NCI-H82 (cell line): ENCODE measurements around the gene ATG2A.

Source experiments
- DNase-seq: peaks from one replicate; lab custom pipeline; 2025; lab: John Stamatoyannopoulos, UW

Gene ATG2A

DNA sequence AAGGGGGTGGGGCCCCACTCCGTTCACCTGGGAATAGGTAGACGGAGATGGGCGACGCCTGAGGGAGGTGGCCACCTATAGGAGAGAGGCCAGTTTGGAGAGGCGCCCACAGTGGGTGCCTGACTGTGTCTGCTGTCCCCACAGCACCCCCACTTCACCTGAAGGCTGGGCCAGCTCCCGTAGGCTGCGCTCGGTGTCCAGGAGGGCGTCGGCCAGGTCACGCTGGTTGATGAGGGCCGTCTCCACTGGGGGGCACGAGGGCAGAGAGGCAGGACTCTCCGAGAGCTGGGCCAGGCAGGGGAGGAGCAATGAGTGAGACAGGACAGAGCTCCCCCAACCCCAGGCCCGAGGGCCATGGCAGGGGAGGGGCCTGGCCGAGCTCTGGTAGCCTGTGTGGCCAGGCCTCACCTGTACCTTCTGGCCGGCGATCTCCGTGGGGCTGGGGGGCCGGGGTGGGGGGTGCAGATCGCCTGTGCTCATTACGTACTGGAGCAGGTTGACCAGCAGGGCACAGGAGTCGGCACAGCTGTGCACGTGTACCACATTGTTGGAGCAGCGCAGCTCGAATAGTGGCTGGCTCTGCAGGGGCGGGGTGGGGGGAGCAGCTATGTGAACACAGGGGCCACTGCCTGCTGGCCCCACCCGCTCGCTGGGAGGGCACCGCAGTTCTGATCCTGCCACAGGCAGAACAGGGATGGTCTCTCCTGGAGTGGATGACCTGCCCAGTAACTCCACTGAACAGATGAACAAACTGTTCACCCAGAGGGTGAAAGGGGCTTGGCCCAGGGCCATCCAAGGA, 14.7 kb downstream of the ATG2A start:
- DNase-seq, result no peak

DNA sequence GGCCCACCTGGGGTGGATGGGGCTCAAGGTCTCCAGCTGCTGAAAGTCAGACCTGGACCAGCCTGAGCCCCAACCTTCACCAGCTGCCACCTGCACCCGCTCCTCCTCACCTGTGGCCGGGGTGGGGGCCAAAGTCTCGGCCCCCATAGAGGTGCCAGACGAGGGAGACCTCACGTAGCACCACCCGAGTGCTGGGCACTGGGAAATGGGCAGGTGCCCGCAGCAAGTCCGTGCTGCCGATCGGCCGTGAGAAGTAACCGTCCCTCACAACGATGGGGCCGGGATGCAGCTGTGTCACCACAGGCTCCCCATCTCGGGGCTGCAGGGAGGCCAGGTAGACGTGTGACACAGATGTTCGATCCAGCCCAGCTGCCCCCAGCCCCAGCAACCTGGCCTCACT, 16.2 kb downstream of the ATG2A start:
- DNase-seq, result no peak

DNA sequence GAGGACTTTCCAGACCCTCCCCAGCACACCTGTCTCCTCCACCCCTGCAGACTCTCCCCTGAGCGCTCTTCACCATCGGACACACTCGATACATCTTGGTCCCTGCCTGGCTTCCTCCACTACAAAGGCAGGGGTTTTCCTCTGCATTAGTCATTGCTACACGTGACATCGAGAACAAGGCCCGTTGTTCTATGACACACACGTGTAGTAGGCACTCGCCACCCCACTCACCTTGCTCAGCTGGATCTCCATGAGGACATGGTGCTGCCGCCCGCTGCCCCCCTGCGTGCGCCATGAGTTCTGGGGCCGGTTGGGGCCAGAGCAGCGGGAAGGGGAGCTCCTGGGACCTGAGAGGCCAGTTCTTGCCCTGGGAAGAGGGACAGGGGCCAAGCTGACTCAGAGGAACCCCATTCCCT, 16.7 kb downstream of the ATG2A start:
- DNase-seq, result no peak

DNA sequence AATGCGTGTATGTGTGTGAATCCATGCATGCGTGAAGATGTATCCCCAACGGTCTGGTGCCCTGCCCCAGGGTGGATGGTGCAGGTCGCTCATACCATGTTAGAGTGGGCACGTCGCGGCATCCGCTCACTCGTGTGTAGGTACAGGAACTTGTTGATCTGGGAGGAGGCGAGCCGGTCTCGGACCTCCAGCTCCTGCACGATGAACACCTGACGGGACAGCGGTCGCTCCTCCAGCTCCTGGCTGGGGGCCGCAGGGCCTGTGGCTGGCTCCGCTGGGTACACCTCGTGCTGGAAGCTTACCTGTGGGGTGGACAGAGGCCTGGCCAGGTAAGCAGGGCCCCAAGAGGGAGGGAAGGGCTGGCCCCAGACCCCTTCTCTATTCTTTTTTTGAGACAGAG, 18.5 kb downstream of the ATG2A start:
- DNase-seq, result no peak

DNA sequence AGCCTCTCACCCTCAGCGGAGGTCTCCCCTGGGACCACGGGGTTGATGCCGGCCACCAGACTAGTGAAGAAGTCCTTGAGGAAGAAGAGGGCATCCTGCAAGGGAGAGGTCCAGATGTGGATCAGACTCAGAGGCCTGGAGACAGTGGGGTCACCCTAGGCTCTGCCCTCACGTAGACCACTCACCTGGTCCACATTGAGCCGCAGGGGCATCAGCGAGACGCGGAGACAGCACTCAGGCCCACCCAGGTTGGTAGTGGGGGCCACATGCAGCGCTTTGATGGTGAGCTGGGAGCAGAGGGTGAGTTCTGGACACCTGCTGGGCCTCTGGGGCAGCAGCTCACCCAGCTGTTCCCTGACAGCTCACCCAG, 18.9 kb downstream of the ATG2A start:
- no peak for DNase-seq

DNA sequence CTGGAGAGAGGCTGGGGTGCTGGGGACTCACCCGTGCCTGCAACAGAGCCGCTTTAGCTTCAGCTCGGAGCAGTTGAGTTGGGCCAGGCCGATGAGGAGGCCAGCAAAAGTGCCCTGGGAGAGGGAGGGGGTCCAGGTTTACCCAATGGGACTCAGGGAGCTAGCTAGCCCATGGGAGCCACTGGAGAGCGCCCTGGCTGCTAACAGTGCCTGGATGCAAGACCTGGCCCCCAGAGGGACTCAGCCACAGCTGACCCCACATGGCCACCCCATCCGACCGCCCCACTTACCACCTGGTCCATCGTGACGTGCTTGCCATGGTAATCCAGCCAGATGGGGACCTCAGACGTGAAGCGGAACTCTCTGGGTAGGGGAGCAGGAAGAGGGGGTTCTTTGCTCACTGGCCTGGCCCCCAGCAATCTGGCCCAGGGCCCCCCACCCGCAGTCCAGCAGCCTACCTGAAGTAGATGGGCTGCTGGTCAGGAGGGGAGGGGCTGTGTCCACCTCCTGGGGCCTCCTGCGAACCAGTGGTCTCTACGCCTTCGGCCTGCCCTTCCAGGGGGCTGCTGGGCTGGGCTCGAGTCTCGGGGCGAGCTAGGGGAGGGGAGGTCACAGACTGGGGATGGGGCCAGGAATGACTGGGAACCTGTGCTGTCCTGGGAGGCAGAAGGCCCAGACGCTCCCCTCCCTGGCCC, 19.5 kb downstream of the ATG2A start:
- no peak for DNase-seq

DNA sequence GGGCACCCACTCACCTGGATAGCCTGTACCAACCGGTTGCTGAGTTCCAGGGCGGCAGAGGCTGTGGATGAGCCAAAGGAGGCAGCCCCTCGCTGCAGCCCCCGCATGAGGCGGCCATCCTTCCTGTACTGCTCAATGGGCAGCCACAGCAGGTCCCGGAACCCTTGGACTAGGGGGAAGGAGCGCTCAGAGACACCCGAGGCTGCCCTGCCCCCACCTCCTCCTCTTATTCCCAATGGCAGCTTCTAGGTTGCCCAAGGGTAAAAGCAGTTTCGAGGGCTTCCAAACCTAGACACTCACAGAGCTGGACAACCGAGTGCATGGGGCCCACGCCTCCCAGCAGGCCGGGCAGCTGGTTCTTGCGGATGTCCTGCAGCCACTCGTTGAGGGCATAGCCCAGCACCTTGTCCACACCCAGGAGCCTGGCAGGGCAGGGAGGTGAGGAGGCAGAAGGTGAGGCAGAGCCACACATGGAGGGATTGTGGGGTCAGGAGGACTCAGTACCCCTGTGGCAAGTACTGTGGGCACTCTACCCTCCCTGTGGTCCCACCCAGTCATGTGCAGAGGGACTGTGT, 20.5 kb downstream of the ATG2A start:
- DNase-seq, result no peak

DNA sequence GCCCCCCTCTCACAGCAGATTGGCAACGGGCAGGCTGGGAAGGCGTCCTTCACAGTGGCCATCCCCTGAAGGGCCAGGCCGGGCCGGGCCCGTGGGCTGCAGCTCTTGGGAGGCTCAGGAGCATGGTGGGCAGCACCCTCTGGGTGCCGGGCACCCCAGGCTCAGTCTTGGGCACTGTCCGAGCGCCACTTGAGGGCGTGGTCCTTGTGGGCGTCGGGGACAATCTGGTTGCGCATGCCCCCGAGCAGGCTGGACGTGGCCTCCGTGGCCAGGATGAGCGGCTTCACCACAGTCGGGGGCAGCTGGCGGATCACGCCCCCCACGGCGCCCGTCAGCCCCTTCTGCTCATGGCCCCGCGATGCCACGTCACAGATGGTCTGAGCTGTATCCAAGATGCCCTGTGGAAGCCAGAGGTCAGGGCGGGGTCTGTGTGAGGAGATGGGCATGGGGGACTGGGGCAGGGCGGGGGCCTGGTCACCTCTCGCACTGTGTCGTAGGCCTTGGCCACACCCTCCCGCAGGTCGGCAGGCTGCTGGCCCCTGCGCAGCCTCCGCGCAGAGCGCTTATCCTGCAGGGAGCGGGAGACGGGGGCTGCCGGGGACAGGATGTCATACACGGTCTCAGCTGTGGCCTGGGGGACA, 22.1 kb downstream of the ATG2A start:
- DNase-seq, result no peak

DNA sequence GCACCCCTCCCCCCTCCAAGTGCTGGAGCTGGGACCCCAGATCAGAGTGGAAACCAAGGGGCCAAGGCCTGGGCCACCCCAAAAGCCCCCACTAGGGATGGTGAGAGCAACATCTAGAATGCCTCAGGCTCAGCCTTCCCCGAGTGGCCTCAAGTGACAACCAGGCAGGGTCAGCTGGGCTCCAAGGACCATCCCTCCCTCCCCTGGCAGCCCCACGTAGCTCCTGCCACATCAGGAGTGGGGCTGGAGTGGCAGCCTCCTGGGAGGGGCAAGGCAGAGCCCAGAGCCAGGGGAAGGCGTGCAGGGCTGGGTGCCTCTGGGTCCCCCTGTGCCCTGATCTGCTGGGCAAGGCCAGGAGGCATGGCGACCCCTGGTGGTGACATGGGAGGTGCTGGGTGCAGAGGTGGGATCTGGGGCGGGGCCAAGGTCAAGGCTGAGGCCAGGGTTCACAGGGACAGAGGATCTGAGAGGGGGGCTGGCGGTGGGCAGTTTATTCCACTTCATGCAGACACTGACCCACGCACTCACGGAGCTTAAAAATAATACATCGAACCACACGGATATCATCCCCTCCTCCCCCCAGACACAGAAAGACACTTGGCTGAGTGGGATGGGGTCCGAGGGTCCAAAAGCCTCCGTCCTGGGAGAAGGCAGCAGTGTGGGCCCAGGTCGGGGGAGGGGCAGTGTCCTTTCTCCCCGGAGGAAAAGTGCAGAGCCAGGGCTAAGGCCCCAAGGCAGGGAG, 22.8 kb downstream of the ATG2A start:
- peak; percentile 84 for DNase-seq

DNA sequence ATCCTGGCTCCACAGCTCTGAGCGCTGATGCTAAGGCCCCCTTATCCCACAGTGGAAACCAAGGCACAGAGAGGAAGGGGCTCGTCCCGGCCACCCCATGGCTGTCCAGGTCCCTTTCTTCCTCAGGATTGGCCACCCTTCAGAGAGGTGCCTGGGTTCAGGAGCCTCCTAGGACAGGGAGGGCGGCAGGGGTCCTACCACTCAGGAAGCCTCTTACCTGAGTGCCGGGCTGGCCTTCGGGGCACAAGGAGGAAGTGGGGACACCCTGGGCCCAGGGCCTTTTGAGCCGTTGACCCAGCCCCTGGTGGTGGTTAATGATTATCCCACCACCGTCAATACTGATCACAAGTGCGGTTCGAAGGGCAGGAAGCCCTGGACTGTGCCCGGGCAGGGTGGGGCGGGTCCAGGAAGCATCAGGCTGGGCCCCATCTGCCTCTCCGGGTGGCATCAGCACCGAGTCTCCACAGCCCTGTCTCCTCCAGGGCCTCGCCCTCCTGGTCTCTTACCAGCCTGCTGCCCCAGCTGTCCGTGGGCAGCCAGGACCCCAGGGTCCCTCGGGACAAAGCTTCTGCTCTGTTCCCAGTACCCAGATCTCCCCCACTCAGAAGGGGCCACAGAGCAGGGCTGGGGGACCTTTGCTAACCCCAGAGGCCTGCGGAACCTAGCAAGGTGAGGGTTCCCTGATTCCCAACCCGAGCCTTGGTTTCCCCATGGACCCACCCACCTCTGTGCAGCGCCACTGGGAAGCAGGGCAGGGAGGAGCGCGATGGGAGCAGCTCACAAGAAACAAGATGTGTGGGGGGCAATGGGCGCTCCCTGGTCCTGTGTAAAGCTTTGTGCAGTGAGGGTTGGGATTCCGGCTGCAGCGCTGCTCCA, 23.6 kb downstream of the ATG2A start:
- no peak for DNase-seq

DNA sequence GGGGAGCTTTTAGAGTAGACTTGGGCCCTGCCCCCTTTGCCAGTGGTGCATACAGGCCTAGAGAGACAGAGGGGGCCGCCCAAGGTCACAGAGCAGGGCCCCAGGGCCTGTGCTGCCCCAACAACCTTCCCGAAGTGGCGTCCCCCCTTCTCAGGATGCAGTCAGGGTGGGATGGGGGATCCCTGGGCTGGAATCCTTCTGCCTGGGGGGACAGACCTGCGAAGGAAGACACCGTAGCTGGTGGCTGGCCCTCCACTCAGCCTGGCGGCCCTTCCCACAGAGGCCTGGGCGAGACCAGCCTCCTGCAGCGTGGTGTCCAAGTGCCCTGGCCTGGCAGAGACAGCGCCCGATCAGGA, 24.2 kb downstream of the ATG2A start:
- DNase-seq, result no peak

DNA sequence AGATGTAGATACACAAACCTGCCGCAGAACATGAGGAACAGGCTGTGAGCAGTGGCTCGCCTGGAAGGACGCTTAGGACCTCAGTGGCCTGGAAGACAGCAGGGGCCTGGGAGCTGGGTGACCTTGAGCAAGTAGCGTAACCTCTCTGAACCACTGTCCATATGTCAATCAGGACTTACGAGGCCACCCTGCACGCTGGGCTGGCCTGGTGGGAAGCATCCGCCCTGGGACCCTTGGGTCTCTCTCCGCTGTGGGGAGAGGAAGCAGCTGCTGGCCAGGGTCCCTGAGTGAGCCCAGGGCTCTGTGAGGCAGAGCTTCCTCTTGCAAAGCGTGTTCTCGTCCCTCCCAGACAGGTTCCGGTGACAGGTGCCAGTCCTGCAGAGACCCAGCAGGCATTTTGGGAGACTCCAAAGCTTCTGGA, 24.6 kb downstream of the ATG2A start:
- DNase-seq, result no peak

DNA sequence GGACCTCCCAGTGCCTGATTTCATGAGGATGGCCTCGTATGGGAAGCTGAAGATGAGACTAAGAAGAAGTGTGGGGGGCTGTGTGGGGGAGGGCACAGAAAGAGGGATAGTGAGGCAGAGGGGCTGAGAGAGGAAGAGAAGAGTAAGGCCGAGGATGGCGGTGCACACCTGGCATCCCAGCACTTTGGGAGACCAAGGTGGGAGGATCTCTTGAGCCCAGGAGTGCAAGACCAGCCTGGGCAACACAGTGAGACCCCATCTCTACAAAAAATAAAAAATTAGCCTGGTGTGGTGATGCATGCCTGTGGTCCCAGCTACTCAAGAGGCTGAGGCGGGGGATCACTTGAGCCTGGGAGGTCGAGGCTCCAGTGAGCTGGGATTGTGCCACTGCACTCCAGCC, 25.1 kb downstream of the ATG2A start:
- DNase-seq, result peak; percentile 21

DNA sequence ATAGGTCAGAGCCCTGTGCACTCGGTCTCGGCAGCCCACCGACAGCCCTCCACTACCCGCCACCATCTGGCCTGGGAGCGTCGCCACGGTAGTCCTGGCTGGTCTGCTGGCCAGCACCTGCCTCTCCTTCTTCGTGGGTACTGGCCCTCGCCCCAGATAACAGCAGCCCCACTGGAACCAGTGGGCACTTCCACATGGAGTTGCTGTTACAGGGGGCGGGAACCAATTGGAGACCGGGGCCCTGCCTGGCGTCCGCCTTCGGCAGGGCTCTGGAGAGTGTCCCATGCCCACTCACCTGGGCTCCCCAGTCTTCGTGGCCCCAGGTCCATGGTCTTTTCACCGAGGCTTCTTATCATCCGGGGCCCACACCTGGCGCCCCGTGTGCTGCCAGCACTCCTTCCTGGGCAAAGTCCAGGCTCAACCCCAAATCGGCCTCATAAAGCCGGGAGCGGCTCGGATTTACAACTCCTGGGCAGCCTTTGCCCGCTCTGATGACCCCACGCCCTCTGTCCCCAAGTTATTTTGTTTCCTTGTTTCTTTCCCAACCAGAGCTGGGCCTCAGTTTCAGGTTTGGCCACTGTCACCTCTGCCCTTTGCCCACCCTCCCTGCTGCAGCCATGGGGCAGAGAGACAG, 25.7 kb downstream of the ATG2A start:
- no peak for DNase-seq

DNA sequence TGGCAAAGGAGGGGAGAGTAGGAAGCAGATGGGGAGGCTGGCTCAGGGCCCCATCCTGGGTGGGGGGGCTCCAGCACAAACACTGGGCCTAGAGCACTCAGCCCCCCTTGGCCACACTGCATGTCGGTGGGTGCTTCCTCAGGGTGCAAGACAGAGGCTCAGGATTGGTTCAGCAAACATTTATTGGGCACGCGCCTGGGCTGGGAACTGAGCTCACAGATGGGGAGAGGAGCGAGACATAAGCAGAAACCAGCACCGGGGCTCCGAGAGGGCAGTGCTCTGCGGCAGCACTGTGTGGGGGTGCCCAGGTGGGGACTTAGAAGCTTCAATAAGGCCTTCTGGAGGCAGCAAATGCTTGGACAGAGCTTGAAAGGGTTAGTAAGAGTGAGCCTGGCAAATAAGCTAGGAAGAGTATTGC, 26.5 kb downstream of the ATG2A start:
- DNase-seq, result no peak

DNA sequence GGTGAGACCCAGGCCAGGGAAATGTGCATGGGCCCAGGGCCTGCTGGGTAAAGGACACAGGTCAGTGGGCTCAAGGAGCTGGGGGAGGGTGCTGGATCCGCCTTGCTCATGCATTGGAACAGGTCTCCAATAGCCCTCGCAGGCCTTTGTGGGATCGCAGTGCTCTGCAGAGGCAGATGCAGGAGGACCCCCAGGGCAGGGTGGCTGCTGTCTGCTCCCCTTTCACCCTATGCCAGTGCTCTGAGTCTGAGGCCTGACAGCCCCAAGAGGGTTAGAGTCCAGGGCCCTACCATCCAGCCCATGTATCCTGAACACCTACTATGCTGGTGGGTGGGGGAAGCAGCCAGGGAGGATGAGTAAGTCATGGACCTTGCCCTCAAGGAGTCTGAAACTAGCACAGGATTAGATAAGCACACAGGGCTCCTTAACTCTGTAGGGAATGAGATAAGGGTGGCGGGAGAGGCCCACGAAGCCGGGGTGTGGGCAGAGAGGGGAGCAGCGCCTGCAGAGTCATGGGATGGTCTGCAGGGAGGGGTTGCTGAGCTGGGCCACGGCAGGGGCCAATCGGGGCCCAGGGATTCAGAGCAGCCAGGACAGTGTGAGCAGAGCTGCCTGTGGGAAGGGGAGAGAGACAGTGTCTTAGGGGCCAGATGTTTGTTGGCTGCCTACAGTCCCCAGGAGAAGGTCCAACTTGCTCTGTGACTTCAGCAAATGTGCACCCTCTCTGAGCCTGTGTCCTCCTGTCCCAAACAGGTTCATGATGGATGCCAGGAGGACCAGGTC, 28.1 kb downstream of the ATG2A start:
- no peak for DNase-seq

DNA sequence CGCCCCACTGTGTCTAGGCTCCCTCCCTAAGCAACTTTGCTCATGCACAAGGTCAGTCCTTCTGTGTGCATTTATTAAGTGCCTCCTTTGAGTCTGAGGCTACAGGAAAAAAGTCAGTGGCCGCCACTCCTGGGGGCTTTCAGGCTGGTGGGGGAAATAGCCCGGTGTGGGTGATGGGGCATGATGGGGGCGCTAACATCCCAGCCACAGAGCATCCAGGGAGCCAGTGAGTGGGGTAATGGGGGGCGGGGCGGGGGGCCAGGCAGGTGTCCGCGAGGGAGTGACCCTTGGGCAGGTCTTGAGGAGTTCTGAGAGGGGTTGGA, 28.6 kb downstream of the ATG2A start:
- DNase-seq, result no peak

DNA sequence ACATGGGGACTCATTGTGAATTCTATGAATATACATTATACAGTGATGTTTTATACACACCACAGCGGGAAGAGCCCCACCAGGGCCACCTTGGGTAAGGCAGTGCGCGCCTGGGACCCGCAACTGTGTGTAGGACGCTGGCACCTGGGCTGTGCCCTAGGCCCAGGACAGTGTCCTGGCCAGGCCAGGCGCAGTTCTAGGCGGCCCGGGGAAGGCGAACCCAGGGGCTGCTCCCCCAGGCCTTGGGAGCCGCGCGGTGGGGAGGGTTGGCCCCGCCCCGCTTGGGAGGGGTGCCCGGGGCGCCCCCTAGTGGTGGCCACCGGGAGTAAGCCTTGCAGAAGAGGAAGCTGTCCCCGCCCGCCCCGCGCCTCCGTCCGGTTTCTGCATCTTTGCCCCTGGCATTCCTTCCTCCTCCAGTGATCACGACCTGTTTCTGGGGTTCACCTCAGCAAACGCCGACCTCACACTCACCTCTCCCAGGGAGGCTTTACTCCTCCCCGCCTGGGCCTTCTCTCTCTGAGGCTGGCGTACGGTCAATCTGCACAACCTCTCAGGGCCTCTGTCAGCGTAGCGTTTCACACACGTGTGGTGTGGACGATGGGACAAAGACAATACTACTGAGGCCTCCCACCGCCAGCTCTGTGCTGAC, 29.1 kb downstream of the ATG2A start:
- peak; percentile 76 for DNase-seq

DNA sequence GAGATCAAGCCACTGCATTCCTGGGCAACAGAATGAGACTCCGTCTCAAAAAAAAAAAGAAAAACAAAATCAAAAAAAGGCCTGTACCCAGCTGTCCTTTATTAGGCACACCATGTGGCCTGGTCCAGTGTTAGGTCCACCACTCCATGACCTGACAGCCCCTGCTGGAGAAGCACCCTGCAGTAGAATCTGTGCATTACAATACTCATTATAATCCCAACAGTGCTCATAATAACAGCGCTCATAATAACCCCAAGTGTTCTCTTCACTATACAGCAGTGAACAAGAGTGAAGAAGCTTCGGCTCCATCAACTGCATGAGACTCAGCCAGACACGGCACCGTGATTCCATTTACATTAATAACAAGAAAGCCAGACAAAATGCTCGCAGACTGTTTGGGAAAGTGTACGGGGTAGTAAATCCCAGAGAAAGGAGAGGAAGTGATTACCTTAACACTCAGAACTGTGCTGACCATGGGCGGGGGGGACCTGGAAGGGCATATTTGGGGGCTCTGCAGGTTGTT, 29.7 kb downstream of the ATG2A start:
- DNase-seq, result no peak
